ENCODE results near the gene P2RY14. TPM values are rescaled to one million over a fixed set of nuclear protein-coding genes. Genes with fewer than 3 reads are reported as not detected.
"Not testable (repeated sequence)": the region's sequence is repeated elsewhere in the genome, so short reads cannot be mapped to it uniquely, and the experiment has no call there.

The P2RY14 gene
- total RNA-seq, 1 donor from 2014 or later = 0.48 TPM

GRCh38 chr3:151265166-151265565, 13.2 kb downstream of the P2RY14 start:
- intact Hi-C loops (cut with micrococcal nuclease) = no loop called here

GRCh38 chr3:151264605-151265004, 13.7 kb downstream of the P2RY14 start:
- intact Hi-C loops (cut with micrococcal nuclease) = no loop called here

DNA sequence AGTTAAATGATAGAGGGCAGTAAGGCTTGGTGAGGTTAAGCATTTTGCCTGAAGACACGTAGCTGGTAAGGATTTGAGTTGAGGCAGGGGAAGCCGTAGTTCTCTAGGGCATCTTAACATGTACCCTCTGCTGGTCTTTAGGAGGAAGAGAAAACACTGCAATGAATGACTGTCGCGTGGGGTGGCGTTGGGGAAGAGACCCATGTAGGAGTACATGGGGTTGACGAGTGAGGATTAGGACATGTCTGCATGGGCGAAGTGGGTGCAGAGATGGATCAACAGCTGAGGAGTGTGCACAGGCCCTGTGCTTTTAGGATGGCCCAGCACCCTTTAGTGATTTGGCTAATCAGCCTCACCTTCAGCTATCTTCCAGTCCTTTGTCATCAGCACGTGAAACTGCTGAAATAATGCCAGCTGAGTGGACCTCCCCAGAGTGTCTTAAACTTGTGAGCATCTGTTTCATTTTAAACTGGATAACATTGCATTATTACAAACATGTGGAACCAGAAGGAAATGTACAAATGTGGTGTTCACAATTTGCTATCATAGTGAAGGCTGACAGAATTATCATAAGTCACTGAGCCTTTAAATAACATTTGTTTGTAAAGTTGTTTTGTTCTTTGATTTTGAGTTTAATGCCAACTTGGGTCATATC, 15.3 kb downstream of the P2RY14 start:
- intact Hi-C loops (cut with micrococcal nuclease) = no loop called here

DNA sequence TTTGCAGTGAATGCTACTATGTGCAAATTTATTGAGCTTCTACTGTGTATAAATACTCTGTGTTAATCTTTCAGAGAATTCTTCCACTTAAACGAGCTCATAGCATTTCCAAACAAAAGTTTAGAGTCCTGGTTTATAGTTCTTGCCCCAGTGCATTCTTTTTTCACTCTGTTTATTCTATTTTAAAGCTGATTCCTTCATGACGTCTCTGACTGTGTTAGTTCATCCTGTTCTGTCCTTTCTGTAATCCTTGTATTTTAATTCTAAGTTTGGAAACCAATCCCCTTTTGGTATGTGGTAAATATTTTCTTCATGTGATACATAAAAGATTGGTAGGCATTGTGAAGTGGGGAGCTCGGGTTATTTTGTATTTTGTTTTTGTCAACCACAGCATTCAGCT, 18.7 kb downstream of the P2RY14 start:
- intact Hi-C loops (cut with micrococcal nuclease) = no loop called here

DNA sequence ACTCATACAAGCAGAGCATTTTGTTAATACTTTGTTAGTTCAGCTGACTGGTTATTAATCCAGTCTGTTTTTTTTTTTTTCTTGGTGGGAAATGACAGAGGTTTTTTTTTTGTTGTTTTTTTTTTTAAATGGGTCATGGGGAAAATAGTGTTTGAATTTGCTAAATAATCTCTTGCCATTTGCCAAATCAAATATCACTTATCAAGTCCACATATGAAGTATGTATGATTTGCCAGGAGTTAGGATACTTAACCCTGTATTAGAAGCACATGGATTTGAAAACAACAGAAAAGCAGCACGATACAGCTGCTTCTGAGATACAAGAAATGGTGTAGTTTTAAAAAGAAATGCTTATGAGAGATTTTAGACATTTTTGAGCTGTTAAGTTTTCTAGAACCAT, 21.6 kb downstream of the P2RY14 start:
- intact Hi-C loops (cut with micrococcal nuclease) = no loop called here

GRCh38 chr3:151248772-151249337, 29.5 kb downstream of the P2RY14 start:
- intact Hi-C loops (cut with micrococcal nuclease) = no loop called here

DNA sequence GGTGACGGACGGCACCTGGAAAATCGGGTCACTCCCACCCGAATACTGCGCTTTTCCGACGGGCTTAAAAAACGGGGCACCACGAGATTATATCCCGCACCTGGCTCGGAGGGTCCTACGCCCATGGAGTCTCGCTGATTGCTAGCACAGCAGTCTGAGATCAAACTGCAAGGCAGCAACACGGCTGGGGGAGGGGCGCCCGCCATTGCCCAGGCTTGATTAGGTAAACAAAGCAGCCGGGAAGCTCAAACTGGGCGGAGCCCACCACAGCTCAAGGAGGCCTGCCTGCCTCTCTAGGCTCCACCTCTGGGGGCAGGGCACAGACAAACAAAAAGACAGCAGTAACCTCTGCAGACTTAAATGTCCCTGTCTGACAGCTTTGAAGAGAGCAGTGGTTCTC, 36.3 kb downstream of the P2RY14 start:
- intact Hi-C loops (cut with micrococcal nuclease) = not testable (repeated sequence)

DNA sequence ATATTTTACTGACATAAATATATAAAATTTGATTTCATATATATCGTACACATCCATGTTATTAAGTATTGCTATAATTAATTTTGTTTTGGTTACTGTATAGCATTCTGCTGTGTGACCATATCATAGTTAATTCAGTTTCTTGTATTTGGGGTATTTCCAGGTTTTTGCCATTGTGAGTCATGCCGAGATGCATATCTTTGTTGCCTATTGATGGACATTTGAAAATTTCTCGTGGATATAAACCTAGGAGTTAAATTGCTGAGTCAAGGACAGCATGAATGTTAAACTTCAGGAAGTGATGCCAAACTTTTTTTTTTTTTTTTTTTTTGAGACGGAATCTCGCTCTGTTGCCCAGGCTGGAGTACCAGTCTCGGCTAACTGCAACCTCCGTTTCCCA, 41.6 kb downstream of the P2RY14 start:
- intact Hi-C loops (cut with micrococcal nuclease) = no loop called here

- intact Hi-C loops (cut with micrococcal nuclease) = no loop called here
Observed at GRCh38 chr3:151236316-151236715, 42.0 kb downstream of the P2RY14 start.

GRCh38 chr3:151234825-151235224, 43.5 kb downstream of the P2RY14 start:
- intact Hi-C loops (cut with micrococcal nuclease) = no loop called here

- intact Hi-C loops (cut with micrococcal nuclease) = no loop called here
Observed at GRCh38 chr3:151232991-151233390, 45.4 kb downstream of the P2RY14 start.

DNA sequence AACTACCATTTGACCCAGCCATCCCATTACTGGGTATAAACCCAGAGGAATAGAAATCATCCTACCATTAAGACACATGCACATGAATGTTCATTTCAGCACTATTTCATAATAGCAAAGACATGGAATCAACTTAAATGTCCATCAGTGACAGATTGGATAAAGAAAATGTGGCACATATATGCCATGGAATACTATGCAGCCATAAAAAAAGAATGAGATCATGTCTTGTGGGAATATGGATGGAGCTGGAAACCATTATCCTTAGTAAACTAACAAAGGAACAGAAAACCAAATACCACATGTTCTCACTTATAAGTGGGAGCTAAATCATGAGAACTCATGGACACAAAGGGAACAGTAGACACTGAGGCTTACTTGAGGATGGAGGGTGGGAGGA, 45.9 kb downstream of the P2RY14 start:
- intact Hi-C loops (cut with micrococcal nuclease) = not testable (repeated sequence)

GRCh38 chr3:151230646-151231045, 47.7 kb downstream of the P2RY14 start:
- intact Hi-C loops (cut with micrococcal nuclease) = no loop called here

GRCh38 chr3:151228666-151229040, 49.7 kb downstream of the P2RY14 start:
- intact Hi-C loops (cut with micrococcal nuclease) = loop anchor here (5.0 kb wide), 2 partner anchors 239 to 609 kb away; no protein-coding TSS in a partner anchor

DNA sequence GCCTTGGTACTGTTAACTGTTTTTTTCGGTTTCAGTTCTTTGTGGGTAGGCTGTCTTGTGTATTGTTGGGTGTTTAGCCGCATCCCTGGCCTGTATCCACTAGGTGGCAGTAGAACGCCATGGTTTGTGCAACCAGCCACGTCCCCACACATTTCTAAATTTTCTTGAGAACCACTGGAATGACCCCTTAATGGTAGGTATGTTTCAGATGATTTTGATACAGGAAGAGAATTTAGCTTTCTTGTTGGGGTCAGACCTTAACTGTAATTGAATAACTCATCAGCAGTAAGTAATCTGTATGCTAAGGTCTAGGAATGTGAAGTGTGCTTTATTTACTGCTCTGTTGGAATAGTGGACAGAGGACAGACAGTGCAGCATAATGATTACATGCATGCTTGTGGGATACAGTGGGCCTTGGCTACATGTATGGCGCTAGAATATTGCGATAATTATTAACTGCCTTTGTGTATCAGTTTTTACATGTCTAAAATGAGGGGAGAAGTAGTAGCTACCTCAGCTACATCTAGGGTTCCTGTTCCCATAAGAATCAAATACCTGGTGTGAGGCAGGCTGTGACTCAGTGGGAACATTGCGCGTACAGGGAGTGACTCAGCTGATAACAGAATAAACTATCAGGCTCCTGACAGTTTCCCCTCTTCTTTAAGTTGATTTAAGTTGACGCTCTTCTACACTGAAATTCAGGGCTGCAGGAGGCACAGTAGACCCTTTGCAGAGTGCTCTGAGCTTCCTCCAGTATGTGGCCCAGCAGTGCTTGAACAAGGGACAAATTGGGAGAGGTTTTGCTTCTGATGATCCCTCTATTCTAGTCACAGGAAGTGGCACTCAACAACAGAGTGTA, 50.3 kb downstream of the P2RY14 start:
- intact Hi-C loops (cut with micrococcal nuclease) = loop anchor here (1.0 to 5.0 kb wide), 8 partner anchors 19 to 691 kb away; partner anchors contain the start of gene GPR171

- intact Hi-C loops (cut with micrococcal nuclease) = loop anchor here (1.0 to 5.0 kb wide), 8 partner anchors 18 to 691 kb away; partner anchors contain the start of gene GPR171
Observed at GRCh38 chr3:151227266-151227806, 51.0 kb downstream of the P2RY14 start.

GRCh38 chr3:151226825-151227224, 51.5 kb downstream of the P2RY14 start:
- intact Hi-C loops (cut with micrococcal nuclease) = loop anchor here (1.0 to 5.0 kb wide), 8 partner anchors 18 to 692 kb away; partner anchors contain the start of gene GPR171

DNA sequence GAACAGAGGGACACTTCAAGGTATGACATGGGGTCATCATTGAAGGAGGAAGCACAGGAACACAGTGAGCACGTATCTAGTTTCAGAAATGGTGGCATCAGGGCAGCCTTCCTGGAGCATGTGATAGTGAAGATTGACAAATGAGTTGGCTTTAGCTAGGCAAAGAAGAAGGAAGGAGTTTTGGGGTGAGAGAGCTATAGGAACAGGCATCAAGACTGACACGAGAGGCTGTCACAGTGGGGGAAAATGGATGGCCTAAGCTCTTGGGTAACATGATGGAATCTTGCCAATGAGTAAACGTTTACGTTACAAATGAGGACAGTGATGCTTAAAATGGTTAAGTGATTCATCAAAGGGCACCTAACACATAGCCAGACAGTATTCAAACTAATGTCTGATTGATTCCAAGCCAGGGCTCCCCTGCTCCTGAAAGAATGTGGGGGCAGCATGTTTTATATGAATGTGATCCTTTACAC, 52.2 kb downstream of the P2RY14 start:
- intact Hi-C loops (cut with micrococcal nuclease) = loop anchor here (2.0 to 5.0 kb wide), 4 partner anchors 23 to 693 kb away; partner anchors contain the start of gene GPR171

DNA sequence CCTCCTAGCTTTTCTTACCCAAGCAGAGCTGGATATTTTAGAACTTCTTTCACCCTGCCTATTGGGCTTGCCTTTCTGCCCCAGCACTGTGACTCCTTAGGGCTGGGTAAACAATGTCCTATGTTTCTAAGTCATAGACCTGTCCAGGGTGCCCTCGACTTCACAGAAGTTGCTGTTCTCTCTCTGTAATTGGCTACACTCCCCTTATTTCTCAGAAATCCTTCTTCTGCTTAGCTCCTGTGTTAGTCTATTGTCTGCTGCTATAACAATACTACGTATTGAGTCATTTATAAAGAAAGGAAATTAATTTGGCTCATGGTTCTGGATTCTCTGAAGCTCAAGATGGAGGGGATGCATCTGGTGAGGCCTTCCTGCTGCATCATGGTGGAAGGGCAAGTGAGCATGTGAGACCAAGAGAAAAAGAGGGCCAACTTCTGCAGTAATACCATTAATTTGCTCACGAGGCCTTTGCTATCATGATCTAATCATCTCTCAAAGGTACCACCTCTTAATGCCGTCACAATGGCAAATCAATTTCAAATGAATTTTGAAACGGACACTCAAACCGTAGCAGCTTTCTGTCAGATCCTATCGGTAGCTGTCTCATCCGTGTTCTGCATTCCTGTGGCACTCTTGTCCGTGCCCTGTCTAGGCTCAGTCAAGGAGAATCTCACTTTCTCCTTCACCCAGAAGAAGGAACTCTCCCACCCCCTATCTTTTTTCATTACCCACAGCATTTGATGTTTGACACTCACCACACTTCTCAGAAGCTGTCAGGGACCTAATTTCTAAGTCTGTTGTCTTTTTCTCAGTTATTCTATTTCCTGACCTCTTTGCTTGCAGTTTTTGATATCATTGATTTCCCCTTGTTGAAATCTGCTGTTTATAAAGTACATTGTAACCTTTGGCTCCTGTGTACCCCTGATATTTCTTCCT, 53.0 kb downstream of the P2RY14 start:
- intact Hi-C loops (cut with micrococcal nuclease) = loop anchor here (5.0 kb wide), 2 partner anchors 242 to 612 kb away; no protein-coding TSS in a partner anchor

- intact Hi-C loops (cut with micrococcal nuclease) = no loop called here
Observed at GRCh38 chr3:151224268-151224866, 54.0 kb downstream of the P2RY14 start.
